ENCODE measurements around the gene PANK4.
"Not testable (repeated sequence)": the region's sequence is repeated elsewhere in the genome, so short reads cannot be mapped to it uniquely, and the experiment has no call there.

PANK4 gene

DNA sequence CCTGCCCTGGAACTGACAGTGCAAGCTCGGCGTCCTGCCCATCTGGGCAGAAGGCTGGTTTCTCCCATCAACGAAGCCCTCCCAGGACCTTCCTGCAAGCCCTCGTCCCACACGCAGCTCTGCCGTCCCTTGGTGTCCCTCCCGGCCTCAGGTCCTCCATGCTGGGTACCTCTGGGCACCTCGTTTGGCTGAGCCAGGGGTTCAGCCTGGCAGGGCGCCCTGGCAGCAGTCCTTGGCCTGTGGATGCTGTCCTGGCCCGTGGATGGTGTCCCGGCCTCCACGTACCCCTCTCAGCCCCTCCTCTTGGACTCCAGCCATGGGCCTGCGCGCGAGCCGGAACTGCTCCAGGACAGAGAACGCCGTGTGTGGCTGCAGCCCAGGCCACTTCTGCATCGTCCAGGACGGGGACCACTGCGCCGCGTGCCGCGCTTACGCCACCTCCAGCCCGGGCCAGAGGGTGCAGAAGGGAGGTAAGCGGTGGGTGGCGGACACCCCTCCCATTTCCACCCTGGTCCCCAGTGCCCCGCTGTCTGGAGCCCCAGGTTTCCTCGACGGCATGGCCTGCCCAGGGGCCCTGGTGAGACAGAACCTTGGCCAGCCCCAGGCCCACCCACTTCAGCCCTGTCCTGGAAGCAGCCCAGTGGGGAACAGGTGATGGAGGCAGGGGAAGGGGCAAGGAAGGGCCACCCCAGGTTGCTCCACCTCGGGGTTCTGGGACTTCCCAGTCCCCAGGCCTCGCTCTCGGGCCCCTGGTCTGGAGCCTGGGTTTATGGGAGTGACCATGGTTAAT, 33.3 kb upstream of the PANK4 start:
- DNase-seq = no peak

DNA sequence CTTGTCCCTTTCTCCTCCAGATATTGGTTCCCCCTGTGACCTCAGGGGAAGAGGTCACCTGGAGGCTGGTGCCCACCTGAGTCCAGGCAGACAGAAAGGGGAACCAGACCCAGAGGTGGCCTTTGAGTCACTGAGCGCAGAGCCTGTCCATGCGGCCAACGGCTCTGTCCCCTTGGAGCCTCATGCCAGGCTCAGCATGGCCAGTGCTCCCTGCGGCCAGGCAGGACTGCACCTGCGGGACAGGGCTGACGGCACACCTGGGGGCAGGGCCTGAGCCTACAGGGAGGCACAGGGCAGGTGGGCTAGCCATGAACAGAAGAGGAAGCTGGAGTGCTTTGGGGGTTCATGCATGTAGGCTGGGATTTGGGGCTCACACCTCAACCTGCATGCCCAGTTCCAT, 32.5 kb upstream of the PANK4 start:
- no peak for DNase-seq

DNA sequence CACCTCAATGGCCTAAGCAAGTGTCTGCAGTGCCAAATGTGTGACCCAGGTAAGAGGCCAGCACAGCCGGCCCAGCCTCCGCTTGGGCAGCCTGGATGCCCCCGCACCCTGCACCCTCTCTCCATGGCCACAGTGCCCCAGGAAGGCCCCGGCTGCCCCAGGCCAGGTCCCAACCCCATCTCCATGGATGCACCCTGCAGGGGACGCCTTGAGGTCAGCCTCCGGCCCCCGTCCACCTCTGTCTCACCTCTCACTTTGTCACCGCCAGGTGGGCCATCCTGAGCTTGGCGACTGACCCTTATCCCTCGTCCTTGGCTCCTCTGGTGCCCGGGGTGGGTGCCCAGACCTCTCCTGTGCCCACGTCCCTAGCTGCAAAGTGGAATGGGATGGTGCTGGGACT, 32.0 kb upstream of the PANK4 start:
- DNase-seq = no peak

GRCh38 chr1:2557482-2558400, 31.3 kb upstream of the PANK4 start:
- DNase-seq = no peak

- no peak for DNase-seq
These were observed 30.5 kb upstream of the PANK4 start for GRCh38 chr1:2556678-2557481.

- DNase-seq = peak; percentile 72
These were observed 29.9 kb upstream of the PANK4 start, which contains the start of gene TNFRSF14 for GRCh38 chr1:2556277-2556677. Gene TNFRSF14 (plus strand): TSS chr1:2556371. CDS start chr1:2556665, 294 bp downstream.

DNA sequence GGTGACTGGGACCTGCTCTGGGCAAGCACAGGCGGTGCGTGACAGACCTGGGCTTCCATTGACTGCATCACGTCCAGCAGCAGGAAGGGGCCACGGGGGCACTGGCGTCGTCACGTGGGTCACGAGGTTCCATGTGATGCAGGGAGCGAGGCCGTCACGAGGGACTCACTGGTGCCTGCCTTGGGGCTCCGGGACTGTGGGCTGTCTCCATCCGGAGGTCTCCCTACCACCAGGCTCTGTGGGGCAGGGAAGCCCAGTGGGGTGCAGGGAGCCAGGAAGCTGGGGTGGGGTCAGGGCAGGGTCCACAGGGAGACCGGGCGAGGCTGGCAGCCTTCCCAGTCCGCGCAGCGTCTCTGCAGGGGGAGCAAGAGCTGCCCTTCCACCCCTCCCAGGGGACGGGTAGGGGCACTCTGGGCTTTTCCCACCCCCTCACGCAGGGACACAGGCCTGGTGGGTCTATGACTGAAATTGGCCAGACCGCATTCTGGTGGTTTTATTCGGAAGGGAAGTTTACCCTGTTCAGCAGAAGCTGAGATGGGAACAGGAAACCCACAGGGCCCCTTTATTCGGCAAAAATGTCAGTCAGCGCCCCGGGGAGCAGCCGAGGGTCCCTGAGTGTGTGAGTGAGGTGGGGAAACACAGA, 29.4 kb upstream of the PANK4 start:
- no peak for DNase-seq

DNA sequence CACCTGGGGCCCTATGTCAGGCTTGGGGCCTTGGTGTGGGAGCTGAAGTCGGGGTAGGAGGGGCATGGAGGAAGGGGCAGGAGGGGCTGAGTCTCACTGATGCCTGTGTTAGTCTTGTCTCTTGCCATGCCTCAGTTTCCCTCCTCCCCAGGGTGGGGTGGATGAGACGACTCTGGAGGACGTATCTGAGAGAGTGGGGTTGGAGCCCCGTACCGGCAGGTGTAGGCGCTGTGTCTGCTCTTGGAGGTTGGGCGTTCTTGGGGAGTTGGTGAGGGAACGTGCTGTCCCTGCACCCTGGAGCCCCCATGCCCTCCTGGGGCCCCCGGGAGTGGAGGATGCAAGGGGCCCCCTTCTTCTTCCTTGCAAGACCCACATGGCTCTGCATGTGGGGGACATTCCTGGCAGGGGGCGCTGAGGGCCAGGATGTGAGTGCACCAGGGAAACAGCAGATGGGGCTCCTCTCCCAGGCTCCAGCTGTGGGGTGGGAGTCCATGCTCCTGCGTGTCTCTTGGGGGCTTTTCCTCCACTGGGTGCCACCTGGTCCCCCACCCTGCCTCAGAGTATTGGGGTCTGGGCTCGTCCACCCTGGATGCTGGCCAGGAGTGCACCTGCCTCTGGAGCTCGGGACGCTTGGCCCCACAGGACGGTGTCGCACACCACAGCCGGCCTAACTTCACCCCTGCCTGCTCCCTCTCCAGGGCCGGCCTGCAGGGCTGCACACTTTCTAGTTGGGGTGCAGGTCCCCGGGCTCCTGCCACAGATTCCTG, 28.4 kb upstream of the PANK4 start:
- no peak for DNase-seq

- DNase-seq = no peak
These were observed 27.6 kb upstream of the PANK4 start for GRCh38 chr1:2553871-2554620.

- DNase-seq = not testable (repeated sequence)
These were observed 26.7 kb upstream of the PANK4 start for GRCh38 chr1:2553076-2553475.

- DNase-seq = no peak
These were observed 25.8 kb upstream of the PANK4 start for GRCh38 chr1:2552189-2552588.

DNA sequence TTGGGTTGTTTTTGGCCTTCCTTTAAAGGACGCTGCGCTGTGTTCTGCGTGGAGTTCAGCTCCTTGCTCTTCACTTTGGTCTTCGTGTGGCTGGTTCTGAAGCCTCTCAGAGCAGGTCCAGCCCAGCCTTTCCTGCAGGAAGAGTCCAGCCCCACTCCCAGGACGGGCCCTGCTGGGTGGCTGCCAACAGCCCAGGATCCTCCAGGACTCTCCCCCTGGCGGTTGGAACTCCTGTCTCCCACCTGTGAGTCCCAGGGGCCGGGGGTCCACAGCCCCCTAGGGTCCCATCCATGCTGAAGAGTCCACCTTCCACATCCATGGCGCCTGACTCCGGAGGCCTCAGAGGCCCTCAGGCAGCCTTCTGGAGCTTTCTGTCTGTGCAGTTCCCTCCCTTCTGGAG, 25.1 kb upstream of the PANK4 start:
- DNase-seq = not testable (repeated sequence)

GRCh38 chr1:2550309-2550861, 24.0 kb upstream of the PANK4 start:
- DNase-seq = not testable (repeated sequence)

DNA sequence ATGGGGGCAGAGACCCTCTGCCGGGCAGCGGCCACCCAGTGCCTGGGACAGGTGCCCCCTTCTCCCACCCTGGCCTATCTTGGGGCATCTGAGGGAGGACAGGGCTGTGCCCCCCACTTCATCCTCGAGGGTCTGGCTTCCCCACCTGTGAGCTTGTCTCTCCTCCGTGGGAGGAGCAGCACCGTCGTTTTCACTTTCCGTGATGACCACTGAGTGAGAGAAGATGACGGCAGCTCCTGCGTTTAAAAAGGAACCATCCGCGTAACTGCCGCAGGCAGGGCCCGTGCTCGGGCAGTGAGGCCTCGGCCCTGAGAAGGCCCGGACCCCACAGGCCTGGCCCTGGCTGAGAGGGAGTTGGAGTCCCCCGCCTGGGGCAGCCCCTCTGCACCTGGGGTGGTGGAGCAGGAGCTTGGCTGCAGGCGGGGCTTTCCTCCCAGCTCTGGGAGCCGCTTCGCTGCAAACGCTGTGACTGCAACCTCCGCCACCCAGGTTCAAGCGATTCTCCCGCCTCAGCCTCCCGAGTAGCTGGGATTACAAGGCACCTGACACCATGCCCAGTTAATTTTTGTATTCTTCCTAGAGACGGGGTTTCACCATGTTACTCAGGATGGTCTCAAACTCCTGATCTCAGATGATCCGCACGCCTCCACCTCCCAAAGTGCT, 23.1 kb upstream of the PANK4 start:
- DNase-seq = not testable (repeated sequence)

DNA sequence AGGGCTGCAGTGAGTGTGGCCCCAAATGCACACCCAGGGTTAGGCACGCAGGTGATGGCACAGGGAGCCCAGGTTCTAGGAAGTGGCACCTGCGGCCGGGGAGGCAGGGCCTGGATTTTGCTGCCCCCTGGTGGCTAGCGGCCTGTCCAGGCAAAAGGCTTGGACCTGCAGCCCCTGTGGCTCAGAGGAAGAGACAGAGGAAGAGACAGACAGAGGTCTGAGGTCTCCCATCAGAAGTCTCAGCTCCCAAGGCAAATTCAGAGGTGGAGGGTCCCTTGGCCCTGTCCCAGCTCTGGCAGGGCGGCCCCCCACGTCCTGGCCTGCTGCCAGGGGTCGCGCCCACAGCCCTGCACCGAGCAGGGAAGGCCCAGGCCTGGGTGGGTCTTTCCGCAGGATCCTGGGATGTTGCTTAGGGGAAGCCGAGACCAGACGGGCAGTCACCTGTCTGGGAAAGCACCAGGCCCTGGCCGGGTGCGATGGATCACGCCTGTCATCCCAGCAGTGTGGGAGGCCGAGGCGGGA, 21.7 kb upstream of the PANK4 start:
- peak; percentile 84 for DNase-seq

DNA sequence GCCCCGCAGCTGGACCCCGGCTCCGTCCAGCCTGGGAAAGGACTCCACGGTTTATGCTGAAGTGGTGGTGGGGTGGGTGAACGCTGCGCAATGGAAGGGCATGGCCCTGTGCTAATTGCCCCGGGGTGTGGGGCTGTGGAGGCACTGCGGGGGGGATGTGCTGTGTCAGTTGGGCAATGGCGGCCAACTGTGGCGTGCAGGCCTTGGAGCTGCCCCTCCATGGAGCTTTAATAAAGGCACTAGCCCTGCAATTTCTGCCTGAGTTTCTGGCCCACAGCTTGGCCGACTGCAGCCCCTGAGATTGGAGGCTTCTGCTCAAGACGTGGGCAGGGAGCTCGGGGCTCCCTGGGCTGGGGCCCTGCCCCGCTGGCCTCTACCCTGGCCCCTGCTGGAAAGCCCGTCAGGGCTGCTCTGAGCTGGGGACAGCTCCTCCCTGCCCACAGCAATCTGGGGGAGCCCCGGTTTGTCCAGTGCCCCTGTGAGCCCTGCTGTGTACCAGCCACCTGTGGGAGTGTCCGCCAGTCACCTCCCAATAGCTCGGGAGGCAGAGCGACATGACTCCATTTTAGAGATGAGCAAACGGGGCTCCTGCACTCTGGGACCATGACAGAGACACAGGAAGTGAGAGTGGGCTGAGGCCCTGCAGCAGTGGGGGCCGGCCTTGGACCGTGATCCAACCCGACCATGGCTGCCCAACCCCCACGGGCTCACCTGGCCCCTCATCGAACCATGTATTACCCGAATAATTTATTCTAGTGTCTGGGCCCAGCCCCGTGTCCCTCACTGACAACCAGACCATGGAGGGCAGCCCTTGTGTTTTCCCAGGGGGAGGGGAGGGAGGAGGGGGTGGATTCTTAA, 21.0 kb upstream of the PANK4 start:
- DNase-seq = peak; percentile 61

DNA sequence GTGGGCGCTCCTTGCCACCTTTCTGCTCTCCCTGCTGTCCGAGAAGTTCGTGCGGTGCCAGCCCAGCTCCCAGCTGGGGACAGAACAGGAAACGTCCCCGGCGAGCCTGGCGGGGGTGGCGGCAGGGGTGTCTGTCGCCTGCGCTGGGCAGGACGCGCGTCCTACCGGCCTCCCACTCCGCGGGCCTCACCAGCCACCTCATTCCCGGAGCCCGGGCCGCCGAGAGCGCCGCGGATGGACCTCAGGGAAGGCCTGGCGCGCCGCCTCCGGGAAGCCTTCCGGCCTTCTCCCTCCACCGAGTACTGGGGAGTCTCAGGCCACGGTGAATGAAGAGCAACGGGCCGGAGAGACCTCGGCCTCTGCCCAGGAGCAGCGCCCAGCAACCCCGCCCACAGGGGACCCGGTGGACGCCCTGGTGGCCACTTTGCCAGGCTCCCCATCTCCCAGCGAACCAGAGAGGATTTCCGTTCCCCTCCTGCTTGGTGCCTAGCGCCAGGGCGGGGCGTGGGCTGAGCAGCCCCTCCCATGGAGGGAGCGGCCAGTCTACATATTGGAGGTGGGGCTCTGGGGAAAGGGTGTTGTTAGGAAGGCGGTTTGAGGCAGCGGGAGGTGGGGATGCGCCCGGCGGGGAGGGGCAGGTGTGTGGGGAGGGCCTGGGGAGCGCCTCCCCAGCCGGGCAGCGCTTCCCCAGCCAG, 20.3 kb upstream of the PANK4 start:
- DNase-seq = peak; percentile 75

Data from right kidney (tissue), 1 donor.